IMR-90 (cell line): Measurements from ENCODE around the gene TACC2. TPM values are rescaled to one million over a fixed set of nuclear protein-coding genes. Genes with fewer than 3 reads are reported as not detected.

ENCODE experiments used
- ATAC-seq: fragments of 200-7000 bp; cut with Tn5 transposase; 2 replicates; pipeline ENCODE4 v1.9.1; 2020; ENCODE audit warnings: low read depth, mild to moderate bottlenecking, moderate library complexity
- BruUV-seq: library from RNA; stranded (reverse); fragments of 400-500 nt; replicated peaks from 2 replicates; lab custom pipeline; 2021; lab: Mats Ljungman, UMichigan
- CTCF ChIA-PET: fragments of 300-600 bp; formaldehyde crosslinking; extraction: SDS; loops from one replicate; lab custom pipeline; 2021; ENCODE audit warnings: antibody characterized with exemption; lab: Yijun Ruan, JAX
- POLR2A ChIA-PET: fragments of 300-600 bp; sonication (Branson Sonifier 250); formaldehyde crosslinking; loops from one replicate; lab custom pipeline; 2022; ENCODE audit warnings: antibody characterized with exemption; ENCODE audit not compliant: unreplicated experiment; lab: Charles Lee
- DNase-seq: peaks from one replicate; pipeline ENCODE4 v3.0.0; 2013
- H2AFZ ChIP-seq: replicated peaks from 2 replicates; pipeline ENCODE3; 2013; ENCODE audit warnings: low read length, mild to moderate bottlenecking; ENCODE audit not compliant: poor library complexity
- H2AK5ac ChIP-seq: 2 replicates; pipeline ENCODE4 v1.6.1; 2013; ENCODE audit warnings: low read depth, low read length, inconsistent platforms
- H2AK9ac ChIP-seq: replicated peaks from 2 replicates; pipeline ENCODE3; 2013; ENCODE audit warnings: mild to moderate bottlenecking, low read depth, low read length, moderate library complexity; ENCODE audit not compliant: poor library complexity
- H2BK120ac ChIP-seq: 2 replicates; pipeline ENCODE4 v1.6.1; 2013; ENCODE audit warnings: low read depth, low read length, inconsistent platforms
- H2BK15ac ChIP-seq: 3 replicates; pipeline ENCODE4 v1.6.1; 2013; ENCODE audit warnings: low read depth, low read length, inconsistent platforms
- H2BK20ac ChIP-seq: 2 replicates; pipeline ENCODE4 v1.6.1; 2013; ENCODE audit warnings: low read depth, mild to moderate bottlenecking, inconsistent platforms, low read length, moderate library complexity
- H2BK5ac ChIP-seq: 2 replicates; pipeline ENCODE4 v1.6.1; 2013; ENCODE audit warnings: mild to moderate bottlenecking, low read depth, low read length, inconsistent platforms; ENCODE audit not compliant: poor library complexity, severe bottlenecking
- H3K14ac ChIP-seq: replicated peaks from 2 replicates; pipeline ENCODE4 v1.6.1; 2013; ENCODE audit warnings: low read depth, low read length, inconsistent platforms
- H3K18ac ChIP-seq: 2 replicates; pipeline ENCODE4 v1.6.1; 2013; ENCODE audit warnings: low read depth, low read length, control low read depth
- H3K23ac ChIP-seq: 2 replicates; pipeline ENCODE4 v1.6.1; 2013; ENCODE audit warnings: low read depth, low read length, inconsistent platforms
- H3K27ac ChIP-seq: 2 replicates; pipeline ENCODE4 v1.5.1; 2013; ENCODE audit warnings: mild to moderate bottlenecking, control low read depth, low read length; ENCODE audit not compliant: insufficient read depth
- H3K27me3 ChIP-seq: 2 replicates; pipeline ENCODE4 v1.6.1; 2013; ENCODE audit warnings: low read length; ENCODE audit not compliant: control insufficient read depth, insufficient read depth
- H3K36me3 ChIP-seq: 2 replicates; pipeline ENCODE4 v1.6.1; 2013; ENCODE audit warnings: low read length, mixed read lengths; ENCODE audit not compliant: control insufficient read depth, insufficient read depth
- H3K4ac ChIP-seq: 2 replicates; pipeline ENCODE4 v1.6.1; 2013; ENCODE audit warnings: low read depth, low read length, inconsistent platforms
- H3K4me1 ChIP-seq: 2 replicates; pipeline ENCODE4 v1.6.1; 2013; ENCODE audit warnings: low read length, mixed read lengths; ENCODE audit not compliant: control insufficient read depth, insufficient read depth
- H3K4me2 ChIP-seq: 2 replicates; pipeline ENCODE4 v1.6.1; 2013; ENCODE audit warnings: low read depth, mild to moderate bottlenecking, control low read depth, low read length, moderate library complexity
- H3K4me3 ChIP-seq: 2 replicates; pipeline ENCODE4 v1.5.1; 2013; ENCODE audit warnings: low read depth, mild to moderate bottlenecking, control low read depth, low read length, moderate library complexity; ENCODE audit not compliant: insufficient read depth
- H3K56ac ChIP-seq: 2 replicates; pipeline ENCODE4 v1.6.1; 2013; ENCODE audit warnings: low read length, inconsistent platforms; ENCODE audit not compliant: insufficient read depth; ENCODE audit errors: extremely low read depth
- H3K79me1 ChIP-seq, 2 experiments: 2 replicates each; pipeline ENCODE4 v1.6.1; 2013; ENCODE audit warnings: low read length in 2 of 2, inconsistent platforms in 1 of 2, low read depth in 1 of 2
- H3K9ac ChIP-seq: 2 replicates; pipeline ENCODE4 v1.6.1; 2013; ENCODE audit warnings: low read depth, low read length, control low read depth
- H3K9me1 ChIP-seq: 2 replicates; pipeline ENCODE4 v1.6.1; 2013; ENCODE audit warnings: low read length, inconsistent platforms; ENCODE audit not compliant: insufficient read depth
- H3K9me3 ChIP-seq: 2 replicates; pipeline ENCODE4 v1.6.1; 2013; ENCODE audit warnings: low read length; ENCODE audit not compliant: control insufficient read depth, insufficient read depth
- H4K20me1 ChIP-seq: 2 replicates; pipeline ENCODE4 v1.6.1; 2013; ENCODE audit warnings: low read length, inconsistent platforms; ENCODE audit not compliant: insufficient read depth
- H4K5ac ChIP-seq: 2 replicates; pipeline ENCODE4 v1.6.1; 2013; ENCODE audit warnings: mild to moderate bottlenecking, low read depth, low read length, control low read depth
- H4K8ac ChIP-seq, 2 experiments: 2 replicates each; pipeline ENCODE4 v1.6.1; 2013; ENCODE audit warnings: low read depth in 2 of 2, low read length in 2 of 2, control low read depth in 1 of 2, inconsistent platforms in 1 of 2
- H4K91ac ChIP-seq: 2 replicates; pipeline ENCODE4 v1.6.1; 2013; ENCODE audit warnings: low read depth, low read length, inconsistent platforms; ENCODE audit not compliant: insufficient read depth
- BHLHE40 ChIP-seq: fragments of 150-350 bp; IDR thresholded peaks from 2 replicates; pipeline ENCODE4 v1.6.1; 2016; ENCODE audit warnings: mild to moderate bottlenecking, low read depth, low read length
- CEBPB ChIP-seq: IDR thresholded peaks from 2 replicates; pipeline ENCODE4 v1.6.1; 2012; ENCODE audit warnings: low read depth, low read length, improper control_type of control experiment
- CHD1 ChIP-seq: IDR thresholded peaks from 2 replicates; pipeline ENCODE4 v1.6.1; 2012; ENCODE audit warnings: low read depth, low read length, improper control_type of control experiment
- MAFK ChIP-seq: IDR thresholded peaks from 2 replicates; pipeline ENCODE4 v1.6.1; 2012; ENCODE audit warnings: low read depth, low read length, improper control_type of control experiment
- MAZ ChIP-seq: IDR thresholded peaks from 2 replicates; pipeline ENCODE4 v1.6.1; 2012; ENCODE audit warnings: low read depth, mild to moderate bottlenecking, low read length, improper control_type of control experiment, moderate library complexity, borderline replicate concordance
- MXI1 ChIP-seq: IDR thresholded peaks from 2 replicates; pipeline ENCODE4 v1.6.1; 2012; ENCODE audit warnings: low read depth, mild to moderate bottlenecking, low read length, moderate library complexity, borderline replicate concordance
- NFE2L2 ChIP-seq: fragments of 150-350 bp; IDR thresholded peaks from 2 replicates; pipeline ENCODE4 v1.6.1; 2016; ENCODE audit warnings: low read depth, mild to moderate bottlenecking, low read length
- RAD21 ChIP-seq: IDR thresholded peaks from 2 replicates; pipeline ENCODE4 v1.6.1; 2012; ENCODE audit warnings: low read length, improper control_type of control experiment
- RFX5 ChIP-seq: IDR thresholded peaks from 2 replicates; pipeline ENCODE4 v1.8.0; 2012; ENCODE audit warnings: low read depth, mild to moderate bottlenecking, low read length, moderate library complexity
- SMC3 ChIP-seq: fragments of 150-350 bp; IDR thresholded peaks from 2 replicates; pipeline ENCODE4 v1.6.1; 2016; ENCODE audit warnings: low read depth, mild to moderate bottlenecking, antibody characterized with exemption, low read length, moderate library complexity
- WGBS, 2 experiments: methylation state at CpG; one replicate each; pipeline versions ENCODE4 v1.1.5 to v1.1.7; 2013; ENCODE audit warnings: missing lambda C conversion rate in 2 of 2; ENCODE audit not compliant: insufficient read length in 1 of 2; ENCODE audit errors: extremely low coverage in 2 of 2; 5-methylcytosine and 5-hydroxymethylcytosine counted together
- dilution Hi-C: fragments of 300-500 bp; cut with HindIII; formaldehyde crosslinking; loops from one replicate; pipeline ENCODE4 v1.14.3; 2018; ENCODE audit warnings: low sequenced_read_pairs; ENCODE audit not compliant: unreplicated experiment
- in situ Hi-C: fragments of 300-500 bp; cut with MboI; formaldehyde crosslinking; loops from 3 replicates; pipeline ENCODE4 v1.14.3; 2019; ENCODE audit warnings: low sequenced_read_pairs, inconsistent platforms, mixed read lengths
- intact Hi-C: fragments of 100-400 bp; cut with micrococcal nuclease; formaldehyde crosslinking; loops from 2 replicates; pipeline ENCODE4 v1.10.0; 2022
- polyA plus RNA-seq, 3 experiments: library from polyadenylated mRNA; depleted of rRNA; stranded (reverse); fragments of >200 nt; gene quantifications; 2 replicates each; pipeline ENCODE4 v1.2.3, GENCODE V29; 2012; ENCODE audit warnings: low replicate concordance in 1 of 3
- total RNA-seq: library from RNA; depleted of rRNA; stranded (reverse); fragments of >200 nt; gene quantifications from 2 replicates; pipeline ENCODE4 v1.2.3, GENCODE V29; 2012
- TF ChIP-seq, protein P1 (sequence below): conservative IDR thresholded peaks from 2 replicates; pipeline ENCODE4 v1.5.1; 2012; ENCODE audit warnings: mild to moderate bottlenecking, low read depth, low read length, improper control_type of control experiment

The TACC2 gene
- total and polyA plus RNA-seq, 2 of the 4 experiments (the other 2 are of a cell fraction) = 2.9 to 15.4 TPM

DNA sequence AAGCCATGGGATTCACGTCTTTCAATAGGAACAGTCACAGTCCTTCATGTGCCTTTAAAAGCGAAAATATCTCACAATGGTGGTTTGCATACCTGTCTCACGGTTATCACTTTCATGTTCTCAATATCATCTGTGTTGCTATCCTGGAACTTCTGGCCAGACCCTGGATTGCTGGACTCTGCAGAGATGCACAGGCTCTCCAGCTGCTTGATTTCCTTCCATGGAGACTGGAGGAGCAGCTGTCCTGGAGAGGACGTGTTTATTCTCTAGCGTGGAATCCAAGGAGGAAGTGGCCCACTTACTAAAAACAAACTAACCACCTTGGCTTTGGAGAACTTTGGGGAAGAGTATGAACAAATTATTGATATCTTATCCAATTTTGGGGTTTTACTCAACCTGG lies 298.6 kb downstream of the TACC2 start:
- Histone ChIP-seq H3K27ac (no peak overlapping the region), H3K4ac (no peak overlapping the region), H3K56ac (no peak overlapping the region), H3K79me1 (no peaks in the 10 kb centered on the region), H4K5ac (no peak overlapping the region), H3K9ac (no peak overlapping the region), H3K4me3 (no peak overlapping the region), H3K23ac (no peak overlapping the region), H2AK5ac (no peak overlapping the region), H4K8ac (no peak overlapping the region), H2BK5ac (no peak overlapping the region), H3K9me3 (no peaks in the 10 kb centered on the region), H3K4me2 (no peak overlapping the region), H3K36me3 (no peaks in the 10 kb centered on the region), H3K27me3 (peaks cover 2% of the 10 kb centered on the region; the same call in 1 of the 2 replicates), H3K14ac (no peak overlapping the region), H4K20me1 (no peaks in the 10 kb centered on the region), H3K18ac (no peak overlapping the region), H3K9me1 (peaks cover 6% of the 10 kb centered on the region; the same call in 1 of the 2 replicates), H2AFZ (no peak overlapping the region), H2BK15ac (no peak overlapping the region), H2BK20ac (no peak overlapping the region), H4K91ac (no peak overlapping the region), H3K4me1 (peaks cover 10% of the 10 kb centered on the region), H2BK120ac (no peak overlapping the region), H2AK9ac (no peak overlapping the region)
- dilution Hi-C loops (no loop called here), in situ Hi-C loops (no loop called here), intact Hi-C loops (no loop called here)
- no peak for DNase-seq
- CTCF ChIA-PET = interaction anchor here (1.1 kb wide), 1 partner anchor 9 kb away, joined by 4 read pairs; no protein-coding TSS in a partner anchor
- POLR2A ChIA-PET = no interaction called here
- 96% methylated on average over 3 of the region's 5 CpGs; no CpG with 5 or more reads in 1 of the 2 experiments for WGBS, 2 experiments
- BruUV-seq = no TSS peak
- ATAC-seq = no peak
- TF ChIP-seq RAD21 (no peak), MXI1 (no peak), RFX5 (no peak), CEBPB (no peak), MAFK (no peak), NFE2L2 (no peak), SMC3 (no peak), CHD1 (no peak), MAZ (no peak), BHLHE40 (no peak)
- TF ChIP-seq, protein P1, sequence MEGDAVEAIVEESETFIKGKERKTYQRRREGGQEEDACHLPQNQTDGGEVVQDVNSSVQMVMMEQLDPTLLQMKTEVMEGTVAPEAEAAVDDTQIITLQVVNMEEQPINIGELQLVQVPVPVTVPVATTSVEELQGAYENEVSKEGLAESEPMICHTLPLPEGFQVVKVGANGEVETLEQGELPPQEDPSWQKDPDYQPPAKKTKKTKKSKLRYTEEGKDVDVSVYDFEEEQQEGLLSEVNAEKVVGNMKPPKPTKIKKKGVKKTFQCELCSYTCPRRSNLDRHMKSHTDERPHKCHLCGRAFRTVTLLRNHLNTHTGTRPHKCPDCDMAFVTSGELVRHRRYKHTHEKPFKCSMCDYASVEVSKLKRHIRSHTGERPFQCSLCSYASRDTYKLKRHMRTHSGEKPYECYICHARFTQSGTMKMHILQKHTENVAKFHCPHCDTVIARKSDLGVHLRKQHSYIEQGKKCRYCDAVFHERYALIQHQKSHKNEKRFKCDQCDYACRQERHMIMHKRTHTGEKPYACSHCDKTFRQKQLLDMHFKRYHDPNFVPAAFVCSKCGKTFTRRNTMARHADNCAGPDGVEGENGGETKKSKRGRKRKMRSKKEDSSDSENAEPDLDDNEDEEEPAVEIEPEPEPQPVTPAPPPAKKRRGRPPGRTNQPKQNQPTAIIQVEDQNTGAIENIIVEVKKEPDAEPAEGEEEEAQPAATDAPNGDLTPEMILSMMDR = no peak
